Gastroesophageal sphincter (tissue), 4 donors: ENCODE results near the gene PRRX2. TPM values are rescaled to one million over a fixed set of nuclear protein-coding genes. Genes with fewer than 3 reads are reported as not detected.

Experiments
- ATAC-seq: fragments of 150-250 bp; one replicate; pipeline ENCODE4 v1.9.1; 2016; ENCODE audit warnings: mild to moderate bottlenecking, moderate library complexity
- H3K27ac ChIP-seq, 4 donors: fragments of 200-600 bp; sonication (generic) in 3 of 4; 1 replicate in 3 of 4; 2 replicates in 1 of 4; pipeline ENCODE4 v1.5.1; 2016 to 2019
- H3K27me3 ChIP-seq: fragments of 200-600 bp; sonication (generic); one replicate; pipeline ENCODE4 v1.5.1; 2019
- H3K36me3 ChIP-seq, 2 donors: fragments of 200-600 bp; sonication (generic); one replicate each; pipeline ENCODE4 v1.5.1; 2019; ENCODE audit warnings: control low read depth in 1 of 2
- H3K4me1 ChIP-seq, 3 donors: fragments of 200-600 bp; sonication (generic); 1 replicate in 2 of 3; 2 replicates in 1 of 3; pipeline ENCODE4 v1.5.1; 2016 to 2019; ENCODE audit warnings: control low read depth in 2 of 3
- H3K4me3 ChIP-seq, 2 donors: fragments of 200-600 bp; sonication (generic); one replicate each; pipeline ENCODE4 v1.5.1; 2019; ENCODE audit warnings: mild to moderate bottlenecking in 1 of 2, moderate library complexity in 1 of 2
- H3K9me3 ChIP-seq, 3 donors: fragments of 200-600 bp; sonication (generic); one replicate each; pipeline ENCODE4 v1.5.1; 2017 to 2019; ENCODE audit warnings: control low read depth in 2 of 3
- CTCF ChIP-seq, 4 experiments: fragments of 200-600 bp in 2 of 4; fragments of 450-650 bp in 2 of 4; sonication (generic) in 1 of 4; IDR thresholded peaks; one replicate each; pipeline ENCODE4 v1.5.1; 2017 to 2019; ENCODE audit warnings: antibody characterized with exemption in 4 of 4, mild to moderate bottlenecking in 2 of 4, moderate library complexity in 2 of 4
- EP300 ChIP-seq: sonication (generic); formaldehyde crosslinking; IDR thresholded peaks from one replicate; pipeline ENCODE4 v1.6.1; 2017; ENCODE audit warnings: antibody characterized with exemption, mild to moderate bottlenecking
- POLR2A ChIP-seq, 2 donors: fragments of 450-650 bp; IDR thresholded peaks; one replicate each; pipeline ENCODE4 v1.6.1; 2017; ENCODE audit warnings: antibody characterized with exemption in 2 of 2, mild to moderate bottlenecking in 2 of 2, moderate library complexity in 1 of 2
- POLR2AphosphoS5 ChIP-seq: sonication (generic); formaldehyde crosslinking; IDR thresholded peaks from one replicate; pipeline ENCODE4 v1.6.1; 2017; ENCODE audit warnings: antibody characterized with exemption
- WGBS, 2 donors: methylation state at CpG; one replicate each; pipeline ENCODE4 v1.1.5; 2018; ENCODE audit warnings: low coverage in 1 of 2; 5-methylcytosine and 5-hydroxymethylcytosine counted together
- total RNA-seq, 4 donors: library from RNA; depleted of rRNA; stranded (reverse); fragments of >200 nt; gene quantifications; one replicate each; pipeline ENCODE4 v1.1.0, GENCODE V29; 2016

The PRRX2 gene
- total RNA-seq, 4 donors from 2014 or later: 0.93 to 12.1 (median 7.1) TPM

- Histone ChIP-seq H3K27ac (peak overlapping the region in 2 of 4 donors; percentile 90 to 91), H3K4me3 (no peak overlapping the region), H3K36me3 (peaks cover 0 to 48% of the 10 kb centered on the region in 2 donors), H3K4me1 (peaks cover 3 to 42% (median 20%) of the 10 kb centered on the region in 3 donors), H3K27me3 (no peaks in the 10 kb centered on the region), H3K9me3 (no peaks in the 10 kb centered on the region)
- no peak for ATAC-seq
- TF ChIP-seq POLR2A (IDR thresholded peaks at IDR 0.05) (no peak), CTCF (IDR thresholded peaks at IDR 0.05) (no peak), EP300 (no peak), POLR2AphosphoS5 (no peak)
- no CpG with 5 or more reads among the region's 12 CpGs for WGBS, 2 donors
These were observed 25.7 kb upstream of the PRRX2 start for GRCh38 chr9:129639756-129640085.

- peaks cover 3 to 42% (median 20%) of the 10 kb centered on the region in 3 donors for H3K4me1 ChIP-seq
- 0 to 16% methylated on average over 1 to 4 of the region's 25 CpGs for WGBS, 2 donors
- peak; percentile 88 for TF ChIP-seq POLR2AphosphoS5
- no peak for TF ChIP-seq CTCF (IDR thresholded peaks at IDR 0.05)
- peaks cover 0 to 42% of the 10 kb centered on the region in 2 donors for H3K36me3 ChIP-seq
- H3K27me3 ChIP-seq: no peaks in the 10 kb centered on the region
- peak overlapping the region in 2 of 4 donors; percentile 90 to 91 for H3K27ac ChIP-seq
- H3K9me3 ChIP-seq: no peaks in the 10 kb centered on the region
- H3K4me3 ChIP-seq: peak overlapping the region in 1 of 2 donors; percentile 76
- ATAC-seq: no peak
These were observed 25.2 kb upstream of the PRRX2 start for GRCh38 chr9:129640086-129640870.

GRCh38 chr9:129640871-129641749 lies 24.3 kb upstream of the PRRX2 start:
- 16 to 40% methylated on average over 1 to 10 of the region's 44 CpGs for WGBS, 2 donors
- ATAC-seq: no peak
- no peaks in the 10 kb centered on the region for H3K27me3 ChIP-seq
- peak overlapping the region; percentile 61 to 76 for H3K4me3 ChIP-seq
- peaks cover 3 to 42% (median 20%) of the 10 kb centered on the region in 3 donors for H3K4me1 ChIP-seq
- TF ChIP-seq EP300 (no peak), CTCF (IDR thresholded peaks at IDR 0.05) (no peak), POLR2A (IDR thresholded peaks at IDR 0.05) (no peak), POLR2AphosphoS5 (no peak)
- H3K36me3 ChIP-seq: peaks cover 0 to 34% of the 10 kb centered on the region in 2 donors
- H3K27ac ChIP-seq: peak overlapping the region; percentile 44 to 91 (median 90)
- H3K9me3 ChIP-seq: no peaks in the 10 kb centered on the region

- ATAC-seq: peak; percentile 98
These were observed 23.5 kb upstream of the PRRX2 start, which contains the start of gene ASB6 for GRCh38 chr9:129641750-129642585. TSS of gene ASB6 (minus strand) at chr9:129642151. CDS start at chr9:129641999, 152 bp downstream.

More at GRCh38 chr9:129641750-129642585, 23.5 kb upstream of the PRRX2 start, which contains the start of gene ASB6:
- H3K27ac ChIP-seq: peak within 1 kb of the TSS; percentile 63 to 91 (median 90)
- peaks cover 0 to 25% of the 10 kb centered on the region in 2 donors for H3K36me3 ChIP-seq
- no CpG with 5 or more reads among the region's 93 CpGs for WGBS, 2 donors
- peak within 1 kb of the TSS; percentile 61 to 76 for H3K4me3 ChIP-seq
- H3K4me1 ChIP-seq: peaks cover 3 to 40% (median 20%) of the 10 kb centered on the region in 3 donors
- H3K9me3 ChIP-seq: no peaks in the 10 kb centered on the region
- TF ChIP-seq POLR2A (IDR thresholded peaks at IDR 0.05) (peak; percentile 78 to 80), POLR2AphosphoS5 (peak; percentile 93), EP300 (no peak), CTCF (IDR thresholded peaks at IDR 0.05) (peak in 3 of 4 experiments; percentile 100)
- H3K27me3 ChIP-seq: no peaks in the 10 kb centered on the region
